Pons (tissue), 1 donor: ENCODE results near the gene ASPRV1.
"Not testable (repeated sequence)": the region's sequence is repeated elsewhere in the genome, so short reads cannot be mapped to it uniquely, and the experiment has no call there.

Experiments
- DNase-seq: peaks from one replicate; pipeline ENCODE4 v3.0.0-alpha.2; 2016; ENCODE audit warnings: low spot score

Gene ASPRV1

GRCh38 chr2:69961496-69961895 is at the start of gene ASPRV1:
Gene ASPRV1, minus strand, starts transcription at chr2:69961631. Its CDS starts 195 bp downstream, at chr2:69961436.
- DNase-seq, result peak; percentile 89

- no peak for DNase-seq
These were observed 49.2 kb upstream of the ASPRV1 start for GRCh38 chr2:70010576-70011111.

GRCh38 chr2:70009762-70010575 is 48.5 kb upstream of the ASPRV1 start:
- no peak for DNase-seq

GRCh38 chr2:70008290-70008689 is 46.9 kb upstream of the ASPRV1 start:
- DNase-seq, result no peak

GRCh38 chr2:70007151-70007550 is 45.7 kb upstream of the ASPRV1 start:
- no peak for DNase-seq

- no peak for DNase-seq
These were observed 45.0 kb upstream of the ASPRV1 start for GRCh38 chr2:70006447-70006784.

- DNase-seq, result no peak
These were observed 44.5 kb upstream of the ASPRV1 start for GRCh38 chr2:70005752-70006446.

- no peak for DNase-seq
These were observed 43.8 kb upstream of the ASPRV1 start for GRCh38 chr2:70005216-70005615.

GRCh38 chr2:70003093-70003830 is 41.8 kb upstream of the ASPRV1 start:
- DNase-seq, result no peak

- peak; percentile 9 for DNase-seq
These were observed 40.9 kb upstream of the ASPRV1 start for GRCh38 chr2:70002241-70002899.

- DNase-seq, result not testable (repeated sequence)
These were observed 39.1 kb upstream of the ASPRV1 start for GRCh38 chr2:70000529-70000928.

GRCh38 chr2:69998761-69999160 is 37.3 kb upstream of the ASPRV1 start:
- DNase-seq, result no peak

- peak; percentile 15 for DNase-seq
These were observed 35.8 kb upstream of the ASPRV1 start for GRCh38 chr2:69997015-69997830.

GRCh38 chr2:69995511-69995910 is 34.1 kb upstream of the ASPRV1 start:
- DNase-seq, result no peak

GRCh38 chr2:69994166-69994565 is 32.7 kb upstream of the ASPRV1 start:
- no peak for DNase-seq

GRCh38 chr2:69993708-69994107 is 32.3 kb upstream of the ASPRV1 start:
- DNase-seq, result no peak

GRCh38 chr2:69993048-69993565 is 31.7 kb upstream of the ASPRV1 start:
- no peak for DNase-seq

GRCh38 chr2:69992310-69993047 is 31.0 kb upstream of the ASPRV1 start:
- no peak for DNase-seq

- no peak for DNase-seq
These were observed 28.1 kb upstream of the ASPRV1 start for GRCh38 chr2:69989441-69990105.

- DNase-seq, result no peak
These were observed 27.6 kb upstream of the ASPRV1 start for GRCh38 chr2:69989009-69989408.
